ENCODE measurements around the gene DCST1.

DCST1 gene

DNA sequence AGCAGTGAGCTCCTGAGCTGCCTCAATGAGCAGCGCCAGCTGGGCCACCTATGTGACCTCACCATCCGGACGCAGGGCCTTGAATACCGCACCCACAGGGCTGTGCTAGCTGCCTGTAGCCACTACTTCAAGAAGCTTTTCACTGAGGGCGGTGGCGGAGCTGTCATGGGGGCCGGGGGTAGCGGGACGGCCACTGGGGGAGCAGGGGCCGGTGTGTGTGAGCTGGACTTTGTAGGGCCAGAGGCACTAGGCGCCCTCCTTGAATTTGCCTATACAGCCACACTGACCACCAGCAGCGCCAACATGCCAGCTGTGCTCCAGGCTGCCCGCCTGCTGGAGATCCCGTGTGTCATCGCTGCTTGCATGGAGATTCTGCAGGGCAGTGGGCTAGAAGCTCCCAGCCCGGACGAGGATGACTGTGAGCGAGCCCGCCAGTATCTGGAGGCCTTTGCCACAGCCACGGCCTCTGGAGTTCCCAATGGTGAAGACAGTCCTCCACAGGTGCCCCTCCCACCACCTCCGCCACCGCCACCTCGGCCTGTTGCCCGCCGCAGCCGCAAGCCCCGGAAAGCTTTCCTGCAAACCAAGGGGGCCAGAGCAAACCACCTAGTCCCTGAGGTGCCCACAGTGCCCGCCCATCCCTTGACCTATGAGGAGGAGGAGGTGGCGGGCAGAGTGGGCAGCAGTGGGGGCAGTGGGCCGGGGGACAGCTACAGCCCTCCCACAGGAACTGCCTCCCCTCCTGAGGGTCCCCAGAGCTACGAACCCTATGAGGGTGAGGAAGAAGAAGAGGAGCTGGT, 18.7 kb upstream of the DCST1 start:
- no peak for DNase-seq

DNA sequence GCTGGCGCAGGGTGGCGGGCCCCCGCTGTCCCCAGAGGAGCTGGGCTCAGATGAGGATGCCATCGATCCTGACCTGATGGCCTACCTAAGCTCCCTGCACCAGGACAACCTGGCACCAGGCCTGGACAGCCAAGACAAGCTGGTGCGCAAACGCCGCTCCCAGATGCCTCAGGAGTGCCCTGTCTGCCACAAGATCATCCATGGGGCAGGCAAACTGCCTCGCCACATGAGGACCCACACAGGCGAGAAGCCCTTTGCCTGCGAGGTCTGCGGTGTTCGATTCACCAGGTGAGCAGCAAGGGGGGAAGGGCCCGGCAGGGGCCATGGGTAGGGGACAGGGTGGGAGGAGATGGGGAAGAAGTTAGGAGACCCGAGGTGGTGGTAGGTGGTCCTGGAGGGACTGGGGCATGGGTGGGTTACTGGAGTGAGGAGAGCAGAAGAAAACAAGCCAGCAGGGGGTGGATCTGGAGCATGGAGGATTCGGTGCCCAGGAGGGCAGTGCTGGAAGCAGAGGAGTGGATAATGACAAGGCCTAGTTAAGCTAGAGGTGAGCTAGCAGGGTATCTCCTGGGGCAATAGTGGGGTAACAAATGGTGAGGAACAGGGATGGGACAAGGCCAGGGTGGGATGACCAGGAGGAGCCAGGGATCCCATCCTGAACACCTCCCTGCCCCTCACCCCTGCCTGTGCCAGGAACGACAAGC, 17.9 kb upstream of the DCST1 start:
- DNase-seq: no peak

- DNase-seq: no peak
These were observed 17.3 kb upstream of the DCST1 start for GRCh38 chr1:155016231-155016831.

DNA sequence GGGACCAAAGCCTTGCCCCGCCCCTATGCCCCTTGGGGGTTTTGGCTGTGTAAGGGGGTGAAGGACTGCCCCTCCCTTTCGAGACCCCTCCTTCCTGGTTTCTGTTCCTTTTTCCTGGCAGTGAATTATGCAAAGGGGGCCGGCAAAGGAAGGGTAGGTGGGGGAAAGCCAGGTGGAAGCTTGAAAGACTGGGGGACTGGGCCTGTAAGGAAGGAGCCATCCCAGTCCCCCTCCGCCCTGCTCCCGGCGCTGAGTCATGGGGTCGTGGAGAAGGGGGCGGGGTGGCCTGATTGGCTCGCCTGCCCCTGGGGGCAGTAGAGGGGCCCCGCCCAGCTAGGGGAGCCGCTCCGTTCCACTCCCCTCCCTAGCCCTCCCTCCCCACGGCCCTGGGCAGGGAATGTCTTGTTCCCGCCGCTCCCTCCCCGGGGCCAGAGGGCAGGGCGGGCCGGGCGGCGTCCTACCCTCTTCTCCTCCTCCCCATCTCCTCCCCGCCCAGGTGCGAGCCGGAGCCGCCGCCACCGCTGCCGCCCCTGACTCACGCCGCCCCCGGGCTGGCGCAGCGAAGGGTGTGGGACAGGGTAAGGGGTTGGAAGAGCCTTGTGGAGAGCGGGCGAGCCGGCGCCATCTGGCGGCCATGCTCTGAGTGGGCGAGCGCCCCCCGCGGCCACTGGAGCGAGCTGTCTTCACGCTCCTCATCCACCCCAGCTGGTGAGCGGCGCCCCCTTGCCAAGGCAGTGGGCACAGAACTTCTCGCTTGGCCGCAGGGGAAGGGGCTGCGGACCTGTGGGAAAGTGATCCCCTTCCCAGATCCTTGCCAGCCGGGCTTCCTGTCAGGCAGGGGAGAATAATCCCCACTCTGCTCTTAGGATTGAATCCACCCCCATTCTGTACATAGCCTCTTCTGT, 16.3 kb upstream of the DCST1 start:
- peak; percentile 67 for DNase-seq

GRCh38 chr1:155017946-155018316, 15.7 kb upstream of the DCST1 start:
- no peak for DNase-seq

- DNase-seq: no peak
These were observed 14.8 kb upstream of the DCST1 start for GRCh38 chr1:155018617-155019348.

DNA sequence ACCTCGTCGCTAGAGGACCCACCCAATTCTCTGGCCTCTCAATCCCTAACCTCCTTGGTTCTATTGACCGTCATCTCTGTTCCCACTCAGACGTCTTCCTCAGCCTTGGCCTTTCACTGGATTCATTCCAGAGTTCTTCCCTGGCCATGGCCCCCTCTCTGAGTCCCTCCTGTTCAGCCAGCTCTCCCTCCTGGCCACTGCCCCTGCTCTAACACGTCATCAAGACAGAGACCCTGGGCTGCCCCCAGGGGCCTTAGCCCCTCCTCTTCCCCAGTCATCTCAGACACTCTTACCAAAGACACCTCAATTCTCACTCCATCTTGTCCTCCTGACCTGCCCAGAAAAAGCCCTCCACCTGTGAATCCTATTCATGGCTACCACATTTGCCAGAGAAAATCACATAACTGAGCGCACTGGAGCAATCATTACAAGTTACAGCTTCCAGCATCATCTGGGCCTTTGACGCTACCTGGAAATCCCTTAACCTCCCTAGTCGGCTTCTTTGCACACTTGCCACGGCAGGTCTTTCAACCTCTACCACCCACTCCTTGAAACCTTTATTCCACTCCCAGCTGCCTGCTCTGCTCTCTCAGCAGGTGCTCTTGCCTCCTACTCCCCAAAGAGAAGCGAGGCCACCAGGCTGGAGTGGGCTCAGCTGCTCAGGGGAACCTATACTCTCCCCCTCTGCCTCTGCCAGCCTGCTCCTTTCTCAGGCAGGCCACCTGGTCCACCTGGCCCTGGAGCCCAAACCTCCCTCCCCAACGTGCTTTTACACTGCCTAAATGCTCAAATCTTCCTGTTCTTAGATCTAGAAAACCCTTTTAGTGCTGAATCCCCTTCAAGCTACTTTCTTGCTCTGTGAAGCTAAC, 14.0 kb upstream of the DCST1 start:
- no peak for DNase-seq

DNA sequence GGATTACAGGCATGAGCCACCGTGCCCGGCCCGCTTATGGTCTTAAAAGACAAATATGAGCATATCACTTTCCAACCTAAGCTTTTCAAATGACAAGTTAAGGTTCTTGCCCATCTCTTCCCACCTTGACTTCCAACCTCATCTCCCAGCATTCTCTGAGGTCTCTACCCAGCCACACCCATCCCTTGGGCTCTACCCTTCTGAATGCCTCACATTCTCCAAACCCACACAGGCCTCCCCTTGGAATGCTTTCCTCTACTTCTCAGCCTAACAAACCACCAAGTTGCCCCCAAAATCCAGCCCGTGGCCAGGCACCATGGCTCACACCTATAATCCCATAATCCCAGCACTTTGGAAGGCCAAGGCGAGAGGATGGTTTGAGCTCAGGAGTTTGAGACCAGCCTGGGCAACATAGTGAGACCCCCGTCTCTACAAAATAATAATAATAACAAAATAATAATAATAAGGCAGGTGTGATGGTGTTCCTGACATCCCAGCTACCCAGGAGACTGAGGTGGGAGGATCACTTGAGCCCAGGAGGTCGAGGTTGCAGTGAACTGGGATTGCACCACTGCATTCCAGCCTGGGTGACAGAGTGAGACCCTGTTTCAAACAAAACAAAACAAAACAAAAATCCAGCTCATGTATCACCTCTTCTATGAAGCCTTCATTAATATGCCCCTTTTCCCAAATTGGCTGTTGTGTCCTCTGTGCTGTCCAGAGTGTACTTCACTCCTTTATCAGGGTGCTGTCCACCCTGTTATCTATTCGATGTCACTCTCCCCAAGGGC, 11.3 kb upstream of the DCST1 start:
- DNase-seq: no peak

GRCh38 chr1:155022927-155023236, 10.7 kb upstream of the DCST1 start:
- peak; percentile 78 for DNase-seq

GRCh38 chr1:155023627-155024026, 10.0 kb upstream of the DCST1 start:
- no peak for DNase-seq

DNA sequence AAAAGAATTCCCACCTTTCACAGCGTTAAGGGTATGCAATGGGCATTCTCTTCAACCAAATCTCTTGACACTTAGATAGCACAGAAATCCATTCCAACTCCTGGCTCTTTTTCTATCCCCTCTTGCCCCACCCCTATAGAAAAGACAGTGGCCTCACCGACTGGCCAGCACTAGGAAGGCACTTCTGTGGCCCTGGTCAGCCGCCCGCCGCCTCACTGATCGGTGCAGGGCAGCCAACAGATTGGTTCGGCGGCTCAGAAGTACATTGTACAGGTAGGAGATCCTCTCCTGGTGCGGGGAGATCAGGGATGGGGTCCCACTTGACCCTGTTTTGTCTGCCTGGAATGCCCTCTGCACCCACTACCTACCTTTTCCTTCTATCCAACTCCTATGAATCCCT, 9.3 kb upstream of the DCST1 start:
- DNase-seq: no peak

- no peak for DNase-seq
These were observed 7.5 kb upstream of the DCST1 start for GRCh38 chr1:155026154-155026553.

- DNase-seq: no peak
These were observed 7.0 kb upstream of the DCST1 start for GRCh38 chr1:155026588-155026987.

GRCh38 chr1:155029513-155030242, 3.9 kb upstream of the DCST1 start:
- no peak for DNase-seq

DNA sequence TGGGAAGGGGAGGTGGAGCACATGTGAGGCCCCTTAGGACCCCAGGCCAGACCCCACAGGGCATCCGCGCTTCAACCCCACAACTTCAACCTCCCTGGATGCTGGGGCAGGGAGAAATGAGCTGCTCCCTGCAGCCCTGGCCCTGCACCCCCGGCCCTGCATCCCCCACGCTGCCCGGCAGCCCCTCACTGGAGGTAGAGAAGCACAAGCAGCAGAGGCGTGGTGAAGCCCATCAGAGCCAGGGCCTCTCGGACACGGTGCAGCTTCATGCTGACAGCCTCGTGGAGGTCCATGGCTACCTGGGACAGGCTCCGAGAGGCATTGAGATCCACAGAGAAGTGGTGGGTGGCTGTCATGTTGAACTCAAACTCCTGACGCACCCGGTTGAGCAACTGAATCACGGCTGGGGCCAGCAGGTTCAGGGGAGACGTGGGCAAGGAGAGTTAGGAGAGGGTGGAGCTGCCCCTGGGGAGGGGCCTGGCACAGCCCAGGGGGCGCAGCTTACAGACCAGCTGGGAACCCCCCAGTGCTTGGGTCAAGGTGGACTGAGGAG, 3.3 kb upstream of the DCST1 start:
- DNase-seq: no peak

DNA sequence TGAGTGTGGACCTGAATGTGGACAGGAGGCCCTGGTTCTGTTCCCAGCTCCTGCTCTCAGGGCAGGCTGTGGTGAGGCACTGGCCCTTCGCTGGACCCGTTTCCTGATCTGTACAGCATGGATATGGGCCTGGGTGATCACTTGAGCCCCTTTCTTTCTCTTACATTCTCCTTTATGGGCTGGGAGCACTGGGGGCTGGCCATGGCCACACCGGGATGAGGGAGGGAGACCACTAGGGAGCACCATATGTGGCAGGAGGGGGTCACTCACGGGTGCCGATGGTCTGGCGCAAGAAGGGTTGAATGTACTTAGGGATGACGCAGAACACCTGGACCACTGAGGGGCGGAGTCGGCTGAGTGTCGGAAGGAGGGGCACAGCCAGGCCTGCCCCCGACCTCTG, 2.7 kb upstream of the DCST1 start:
- DNase-seq: no peak

- no peak for DNase-seq
These were observed 738 bp upstream of the DCST1 start for GRCh38 chr1:155032886-155033285.

GRCh38 chr1:155034318-155035208, 939 bp downstream of the DCST1 start:
- DNase-seq: no peak

DNA sequence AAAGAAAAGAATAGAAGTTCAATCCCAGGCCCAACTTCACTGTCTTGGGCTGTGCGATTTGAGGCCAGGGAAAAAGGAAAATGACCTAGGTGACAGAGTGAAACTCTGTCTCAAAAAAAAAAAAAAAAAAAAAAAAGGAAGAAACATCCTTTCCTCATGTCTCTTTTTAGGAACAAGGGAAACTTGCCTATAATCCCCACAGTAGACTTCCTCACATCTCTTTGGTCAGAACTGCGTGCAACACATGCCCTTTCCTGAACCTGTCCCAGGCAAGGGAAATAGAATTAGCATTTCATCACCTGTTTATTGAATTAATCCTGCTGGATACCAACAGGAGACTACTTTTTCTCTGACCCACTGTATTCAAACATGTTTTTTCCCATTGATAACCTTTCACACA, 2.3 kb downstream of the DCST1 start:
- DNase-seq: no peak
